HG02970 (cell line): ENCODE results near the gene HPCAL1.
"Not testable (repeated sequence)": the region's sequence is repeated elsewhere in the genome, so short reads cannot be mapped to it uniquely, and the experiment has no call there.

ENCODE experiments used
- ATAC-seq: cut with Tn5 transposase; IDR thresholded peaks from one replicate; pipeline ENCODE4 v1.9.1; 2021; ENCODE audit warnings: mild to moderate bottlenecking, moderate library complexity, moderate number of reproducible peaks; ENCODE audit not compliant: unreplicated experiment, low FRiP score

Gene HPCAL1

GRCh38 chr2:10432311-10433181 is 129.8 kb downstream of the HPCAL1 start:
- ATAC-seq = no peak

- ATAC-seq = no peak
These were observed 130.7 kb downstream of the HPCAL1 start for GRCh38 chr2:10433264-10433946.

- ATAC-seq = no peak
These were observed 131.5 kb downstream of the HPCAL1 start for GRCh38 chr2:10433947-10434885.

- no peak for ATAC-seq
These were observed 132.4 kb downstream of the HPCAL1 start for GRCh38 chr2:10434886-10435819.

- no peak for ATAC-seq
These were observed 133.1 kb downstream of the HPCAL1 start for GRCh38 chr2:10435820-10436204.

GRCh38 chr2:10436583-10437110 is 133.9 kb downstream of the HPCAL1 start:
- ATAC-seq = no peak

GRCh38 chr2:10437806-10438205 is 135.1 kb downstream of the HPCAL1 start:
- no peak for ATAC-seq

GRCh38 chr2:10438688-10439087 is 136.0 kb downstream of the HPCAL1 start:
- no peak for ATAC-seq

GRCh38 chr2:10439185-10439879 is 136.6 kb downstream of the HPCAL1 start:
- ATAC-seq = no peak

GRCh38 chr2:10439971-10440370 is 137.3 kb downstream of the HPCAL1 start:
- no peak for ATAC-seq

GRCh38 chr2:10440736-10441135 is 138.0 kb downstream of the HPCAL1 start:
- ATAC-seq = no peak

GRCh38 chr2:10441948-10442347 is 139.2 kb downstream of the HPCAL1 start:
- ATAC-seq = no peak

GRCh38 chr2:10442469-10443126 is 139.9 kb downstream of the HPCAL1 start:
- ATAC-seq = not testable (repeated sequence)

GRCh38 chr2:10444463-10444862 is 141.8 kb downstream of the HPCAL1 start:
- ATAC-seq = no peak

- ATAC-seq = no peak
These were observed 143.9 kb downstream of the HPCAL1 start for GRCh38 chr2:10446631-10447030.

- no peak for ATAC-seq
These were observed 144.7 kb downstream of the HPCAL1 start for GRCh38 chr2:10447300-10447894.

- peak; percentile 73 for ATAC-seq
These were observed 145.3 kb downstream of the HPCAL1 start, which contains the start of gene ODC1 for GRCh38 chr2:10447895-10448575. Gene ODC1, minus strand, starts transcription at chr2:10448327. Its CDS starts 3,295 bp downstream, at chr2:10445032.
